Epidermal melanocyte (primary cell): ENCODE measurements around the gene TET1.
A peak's percentile ranks its signal among the peaks of the same experiment; 100 is the strongest.
"Not testable (repeated sequence)": the region's sequence is repeated elsewhere in the genome, so short reads cannot be mapped to it uniquely, and the experiment has no call there.

Experiments used
- DNase-seq: peaks from one replicate; pipeline ENCODE4 v3.0.0; 2011; ENCODE audit warnings: low spot score; ENCODE audit not compliant: insufficient read length

TET1 gene

DNA sequence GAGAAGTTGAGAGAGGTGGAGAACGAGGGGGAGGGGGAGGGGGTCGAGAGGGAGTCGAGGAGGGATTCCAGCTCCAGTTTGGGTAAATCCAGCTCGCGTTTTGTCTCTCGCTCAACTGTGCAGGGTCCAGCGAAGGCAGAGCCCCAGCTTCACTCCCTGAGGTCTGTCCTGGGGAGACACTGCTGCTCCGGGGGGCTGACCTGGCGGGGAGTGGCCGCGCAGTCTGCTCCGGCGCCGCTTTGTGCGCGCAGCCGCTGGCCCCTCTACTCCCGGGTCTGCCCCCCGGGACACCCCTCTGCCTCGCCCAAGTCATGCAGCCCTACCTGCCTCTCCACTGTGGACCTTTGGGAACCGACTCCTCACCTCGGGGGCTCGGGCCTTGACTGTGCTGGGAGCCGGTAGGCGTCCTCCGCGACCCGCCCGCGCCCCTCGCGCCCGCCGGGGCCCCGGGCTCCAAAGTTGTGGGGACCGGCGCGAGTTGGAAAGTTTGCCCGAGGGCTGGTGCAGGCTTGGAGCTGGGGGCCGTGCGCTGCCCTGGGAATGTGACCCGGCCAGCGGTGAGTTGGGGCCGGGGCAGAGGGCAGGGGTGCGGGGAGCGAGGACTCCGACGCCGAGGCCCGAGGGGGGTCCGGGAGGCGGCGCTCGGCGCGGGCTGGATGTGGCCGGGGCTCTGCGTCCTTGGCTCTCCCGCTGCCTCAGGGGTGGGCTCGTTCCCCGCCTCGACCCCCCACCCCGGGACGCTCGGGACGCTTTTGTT lies at the start of gene TET1:
Gene TET1, plus strand, starts transcription at position 152 of the 757 bp plus-strand sequence. CDS start 12,002 bp downstream, outside the sequence.
- peak; percentile 87 for DNase-seq

DNA sequence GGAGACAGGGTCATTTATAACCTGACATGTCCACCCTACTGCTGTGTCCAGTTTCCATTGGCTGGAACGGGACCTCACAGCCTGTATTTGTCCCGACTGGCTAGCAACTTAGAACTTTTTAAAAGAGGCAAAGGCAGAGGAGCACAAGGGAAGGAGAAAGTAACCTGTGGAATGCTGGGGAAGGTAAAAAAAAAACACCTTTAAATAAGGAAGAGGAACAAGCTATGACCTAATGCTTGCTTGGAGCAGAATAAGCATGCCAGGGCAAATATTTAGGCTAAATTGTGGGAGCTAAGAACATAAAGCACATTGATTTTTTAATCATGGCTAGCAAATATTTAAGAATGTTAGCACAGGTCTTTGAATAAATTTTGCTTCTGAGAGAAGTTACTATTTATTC lies 43.9 kb upstream of the TET1 start:
- not testable (repeated sequence) for DNase-seq

DNA sequence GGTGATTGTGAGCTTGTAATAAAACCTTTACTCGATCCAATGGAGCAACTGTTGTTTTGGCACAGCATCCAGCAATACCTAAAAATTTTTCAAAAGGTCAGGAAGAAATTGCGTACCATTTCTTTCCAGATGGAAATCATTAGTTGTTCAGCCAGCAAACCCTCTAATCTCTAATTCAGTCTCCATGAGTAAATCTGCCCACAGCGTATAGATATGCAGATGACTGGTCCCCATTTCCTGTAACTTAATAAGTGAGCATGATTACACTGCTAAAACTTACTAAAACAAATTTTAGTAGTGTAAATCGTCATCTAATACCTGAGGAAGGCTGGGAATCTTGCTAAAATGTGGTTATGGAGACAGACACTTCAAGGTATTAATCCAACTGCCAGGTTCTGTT lies 43.4 kb upstream of the TET1 start:
- no peak for DNase-seq

DNA sequence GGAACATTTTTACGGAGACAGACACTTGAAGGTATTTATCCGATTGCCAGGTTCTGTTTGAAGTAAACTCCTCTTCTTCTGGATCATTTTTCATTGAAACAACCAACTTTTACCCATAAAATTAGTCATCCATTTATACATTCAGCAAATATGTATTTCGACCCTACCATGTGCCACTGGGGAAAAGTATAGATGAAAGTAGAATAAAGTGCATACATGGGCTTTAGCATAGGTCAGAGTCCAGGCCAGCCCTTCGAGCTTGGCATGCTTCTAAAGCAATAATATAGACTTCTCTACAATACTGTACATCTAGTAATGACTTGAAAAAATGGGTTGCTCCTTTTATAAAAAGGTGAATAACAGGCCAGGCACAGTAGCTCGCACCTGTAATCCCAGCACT lies 42.9 kb upstream of the TET1 start:
- DNase-seq: no peak

DNA sequence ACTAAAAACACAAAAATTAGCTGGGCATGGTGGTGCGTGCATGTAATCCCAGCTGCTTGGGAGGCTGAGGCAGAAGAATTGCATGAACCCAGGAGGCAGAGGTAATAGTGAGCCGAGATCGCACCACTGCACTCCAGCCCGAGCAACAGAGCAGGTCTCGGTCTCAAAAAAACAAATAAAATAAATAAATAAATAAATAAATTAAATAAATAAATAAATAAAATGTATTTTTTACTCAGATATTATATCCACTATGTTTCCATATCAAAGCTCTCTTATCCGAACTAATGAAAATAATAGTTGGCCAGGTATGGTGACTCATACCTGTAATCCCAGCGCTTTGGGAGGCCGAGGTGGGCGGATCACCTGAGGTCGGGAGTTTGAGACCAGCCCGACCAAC lies 41.5 kb upstream of the TET1 start:
- DNase-seq: not testable (repeated sequence)

DNA sequence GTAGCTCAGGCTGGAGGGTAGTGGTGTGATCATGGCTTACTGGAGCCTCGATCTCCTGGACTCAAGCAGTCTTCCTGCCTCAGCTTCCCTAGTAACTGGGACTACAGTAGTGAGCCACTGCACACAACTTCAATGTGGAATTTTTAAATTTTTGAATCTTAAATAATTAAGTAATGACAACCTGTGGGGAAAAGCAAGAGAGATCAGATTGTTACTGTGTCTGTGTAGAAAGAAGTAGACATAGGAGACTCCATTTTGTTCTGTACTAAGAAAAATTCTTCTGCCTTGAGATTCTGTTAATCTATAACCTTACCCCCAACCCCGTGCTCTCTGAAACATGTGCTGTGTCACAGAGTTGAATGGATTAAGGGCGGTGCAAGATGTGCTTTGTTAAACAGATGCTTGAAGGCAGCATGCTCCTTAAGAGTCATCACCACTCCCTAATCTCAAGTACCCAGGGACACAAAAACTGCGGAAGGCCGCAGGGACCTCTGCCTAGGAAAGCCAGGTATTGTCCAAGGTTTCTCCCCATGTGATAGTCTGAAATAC lies 34.6 kb upstream of the TET1 start:
- DNase-seq: not testable (repeated sequence)

DNA sequence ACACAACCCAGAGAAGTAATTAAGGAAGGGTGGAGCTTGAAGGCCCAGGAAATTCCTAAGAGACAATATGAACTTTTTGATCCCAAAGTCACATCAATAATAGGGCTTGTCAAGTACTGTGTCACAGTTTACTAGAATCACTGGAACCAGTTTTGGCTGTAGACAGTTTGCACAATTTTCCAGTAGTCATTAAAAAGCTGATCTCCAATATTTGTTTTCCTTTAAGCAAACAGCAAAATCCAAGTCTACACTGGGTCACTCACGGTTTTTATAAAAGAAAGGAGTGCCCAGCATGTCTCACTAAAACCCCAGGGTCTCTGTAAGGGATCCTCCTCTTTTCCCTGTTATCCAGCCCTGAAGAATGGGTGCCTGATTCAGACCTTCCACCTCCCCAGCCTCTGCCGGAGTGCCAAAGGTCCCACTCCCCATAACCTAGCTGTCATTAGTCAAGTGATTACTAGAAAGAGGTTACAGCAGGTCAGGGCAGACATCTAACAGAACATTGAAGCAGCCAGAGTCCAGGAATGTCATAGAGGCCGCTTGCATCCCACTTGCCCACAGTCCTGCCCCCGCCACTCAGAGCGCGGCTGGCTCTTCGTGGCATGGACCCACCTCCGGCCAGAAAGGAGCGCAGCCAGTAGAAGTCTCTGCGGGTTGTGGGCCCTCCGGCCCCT lies 33.4 kb upstream of the TET1 start:
- no peak for DNase-seq

DNA sequence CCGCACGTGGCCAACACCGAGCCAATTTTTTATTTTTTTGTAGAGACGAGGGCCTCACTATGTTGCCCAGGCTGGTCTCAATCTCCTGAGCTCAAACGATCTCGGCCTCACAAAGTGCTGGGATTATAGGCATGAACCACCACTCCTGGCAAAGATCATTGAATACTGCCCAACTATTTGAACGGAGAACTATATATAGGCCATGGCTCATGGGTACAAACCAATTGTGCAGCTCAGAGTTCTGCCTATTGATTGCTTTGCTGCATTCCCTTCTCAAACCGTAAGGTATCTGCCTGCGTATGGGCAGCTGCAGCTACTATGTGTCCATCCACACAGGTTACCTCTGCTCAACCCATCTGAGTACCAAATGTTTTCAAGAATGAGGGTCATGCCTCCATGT lies 23.2 kb upstream of the TET1 start:
- DNase-seq: no peak

DNA sequence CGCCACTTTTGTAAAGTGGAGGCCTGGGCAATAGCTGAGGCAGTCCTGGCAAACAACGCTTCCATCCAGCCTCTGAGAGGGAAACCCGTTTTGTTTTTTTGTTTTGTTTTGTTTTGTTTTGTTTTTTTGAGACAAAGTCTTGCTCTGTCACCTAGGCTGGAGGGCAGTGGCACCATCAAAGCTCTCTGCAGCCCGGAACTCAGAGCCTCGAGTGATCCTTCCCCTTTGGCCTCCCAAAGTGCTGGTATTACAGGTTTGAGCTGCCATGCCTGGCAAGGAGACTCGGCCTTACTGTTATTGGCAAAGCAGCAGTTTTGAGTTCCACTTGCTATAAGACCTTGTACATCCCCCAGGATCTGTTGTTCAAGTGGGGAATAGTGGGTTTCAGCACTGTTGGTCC lies 22.3 kb upstream of the TET1 start:
- no peak for DNase-seq

DNA sequence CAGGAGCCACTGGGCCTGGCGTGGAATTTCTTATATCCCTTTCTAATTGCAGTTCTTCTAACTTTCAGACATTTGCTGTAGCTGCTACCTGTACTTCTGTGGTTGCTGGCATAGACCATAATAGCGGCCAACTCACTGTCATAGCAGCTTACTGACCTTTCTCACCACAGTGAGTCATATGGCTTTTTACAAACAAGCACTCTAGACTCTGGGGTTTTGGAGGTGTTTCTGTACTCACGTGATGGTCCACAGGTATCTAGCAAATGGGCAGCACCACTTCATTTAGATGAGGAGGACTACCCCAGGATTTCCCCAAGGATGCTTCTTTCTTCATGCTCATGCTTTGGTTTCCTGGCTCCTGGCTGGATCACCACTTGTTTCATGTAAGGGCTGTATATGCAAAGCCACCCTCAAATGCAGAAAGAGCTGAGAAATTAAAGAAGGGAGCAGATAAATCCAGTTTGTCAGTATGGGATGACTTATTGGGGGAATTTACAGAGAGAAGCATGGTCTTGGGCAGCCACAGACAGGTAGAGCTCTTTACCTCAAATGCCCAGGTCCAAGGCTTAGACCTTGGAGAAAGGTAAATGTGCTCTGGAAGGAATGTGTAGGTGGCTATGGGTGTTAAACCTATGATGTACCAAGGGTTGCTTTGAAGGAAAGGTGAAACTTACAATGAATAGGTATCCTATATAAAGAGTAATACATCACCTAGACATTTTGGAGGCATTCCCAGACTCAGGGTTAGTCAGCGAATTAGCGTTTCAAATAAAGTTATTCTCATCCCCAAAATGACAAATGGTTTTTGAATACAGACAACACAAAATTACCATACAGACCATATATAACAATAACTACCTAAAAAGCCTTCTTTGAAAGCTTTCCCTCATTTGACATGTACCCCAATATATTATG lies 16.9 kb upstream of the TET1 start:
- DNase-seq: no peak

DNA sequence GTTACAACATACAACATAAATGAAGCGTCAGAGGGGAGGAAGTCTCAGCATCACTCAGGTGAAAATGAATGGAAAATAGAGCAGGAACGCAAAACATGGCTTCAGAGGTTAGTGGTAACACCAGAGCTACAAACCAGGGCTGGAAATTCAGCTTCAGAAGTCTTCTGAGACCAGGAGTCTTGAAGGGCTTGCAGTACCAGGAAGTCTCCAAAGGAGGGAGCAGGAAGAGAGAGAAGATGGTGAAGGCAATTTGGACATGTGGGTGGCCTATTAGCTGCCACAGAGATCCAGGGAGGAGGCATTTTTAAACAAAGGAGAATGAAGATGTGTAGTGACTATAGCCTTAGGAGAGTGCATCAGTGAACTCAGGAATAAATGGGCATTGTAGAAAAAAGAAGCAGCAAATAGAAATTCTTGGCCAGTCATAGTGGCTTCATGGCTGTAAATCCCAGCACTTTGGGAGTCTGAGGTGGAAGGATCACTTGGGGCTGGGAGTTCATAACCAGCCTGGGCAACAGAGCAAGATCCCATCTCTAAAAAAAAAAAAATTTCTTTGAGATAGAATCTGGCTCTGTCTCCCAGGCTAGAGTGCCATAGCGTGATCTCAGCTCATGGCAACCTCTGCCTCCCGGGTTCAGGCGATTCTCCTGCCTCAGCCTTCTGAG lies 9.3 kb upstream of the TET1 start:
- peak; percentile 83 for DNase-seq

DNA sequence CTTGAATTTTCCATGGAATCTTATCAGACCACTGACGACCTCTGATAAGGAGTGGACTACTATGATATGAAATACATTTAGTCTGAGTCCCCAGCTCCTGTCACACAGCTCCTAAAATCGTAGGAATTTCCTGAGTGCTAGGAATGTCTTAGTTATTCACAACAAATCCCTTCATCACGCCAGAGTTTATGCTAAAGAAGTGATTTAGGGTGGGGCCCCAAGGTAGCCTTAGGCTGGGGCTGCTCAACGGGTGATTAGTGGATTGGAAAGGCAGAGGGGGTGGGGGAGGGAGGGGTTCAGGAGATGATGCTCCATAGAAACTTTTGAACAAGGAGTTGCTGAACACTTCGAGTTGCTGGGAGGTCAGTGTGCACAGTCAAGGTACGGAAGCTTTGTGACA lies 7.0 kb upstream of the TET1 start:
- no peak for DNase-seq

DNA sequence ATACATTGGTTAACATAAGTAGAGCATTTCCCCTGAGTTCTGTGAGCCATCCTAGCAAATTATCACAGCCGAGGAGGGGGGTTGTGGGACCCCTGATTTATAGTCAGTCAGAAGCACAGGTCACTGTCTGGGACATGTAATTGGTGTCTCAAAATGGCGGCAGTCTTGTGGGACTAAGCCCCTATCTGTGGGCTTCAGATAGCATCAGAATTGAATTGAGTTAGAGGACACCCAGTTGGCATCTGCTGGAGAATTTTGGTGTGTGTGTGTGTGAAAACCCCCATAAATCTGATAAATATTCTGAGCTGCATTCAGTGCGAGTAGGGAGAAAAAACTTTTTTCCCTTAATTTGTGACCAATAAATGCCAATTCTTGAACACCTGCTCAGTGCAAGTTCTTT lies 6.5 kb upstream of the TET1 start:
- DNase-seq: no peak

DNA sequence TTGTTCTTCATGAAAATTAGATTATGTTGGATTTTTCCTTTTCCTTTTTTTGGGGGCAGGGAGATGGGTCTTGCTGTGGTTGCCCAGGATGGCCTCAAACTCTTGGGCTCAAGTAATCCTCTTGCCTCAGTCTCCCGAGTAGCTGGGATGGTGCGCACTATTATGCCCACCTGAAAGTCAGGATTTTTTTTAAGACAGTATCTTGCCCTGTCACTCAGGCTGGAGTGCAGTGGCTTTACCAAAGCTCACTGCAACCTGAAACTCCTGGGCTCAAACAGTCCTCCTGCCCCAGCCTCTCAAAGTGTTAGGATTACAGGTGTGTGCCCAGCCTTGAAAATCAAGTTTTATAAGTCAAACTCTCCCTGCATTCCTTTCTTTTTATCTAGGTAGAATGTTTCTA lies 1.7 kb upstream of the TET1 start:
- DNase-seq: no peak

DNA sequence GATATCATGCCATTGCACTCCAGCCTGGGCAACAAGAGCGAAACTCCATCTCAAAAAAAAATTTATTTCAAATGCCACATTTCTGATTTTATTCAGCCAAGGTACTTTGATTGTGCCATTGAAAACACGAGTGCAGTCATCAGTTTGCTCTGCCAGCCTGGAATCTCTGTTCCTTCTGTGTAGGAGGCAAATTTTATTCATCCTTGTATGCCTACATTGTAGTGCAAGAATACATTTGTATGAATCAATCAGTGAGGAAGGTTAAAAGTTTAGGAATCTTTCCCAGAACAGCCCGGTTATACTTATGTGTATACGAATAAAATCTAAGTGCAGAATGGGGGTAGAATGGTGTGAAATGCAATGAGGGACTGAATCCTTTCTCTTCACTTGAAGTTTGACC lies 886 bp upstream of the TET1 start:
- no peak for DNase-seq

DNA sequence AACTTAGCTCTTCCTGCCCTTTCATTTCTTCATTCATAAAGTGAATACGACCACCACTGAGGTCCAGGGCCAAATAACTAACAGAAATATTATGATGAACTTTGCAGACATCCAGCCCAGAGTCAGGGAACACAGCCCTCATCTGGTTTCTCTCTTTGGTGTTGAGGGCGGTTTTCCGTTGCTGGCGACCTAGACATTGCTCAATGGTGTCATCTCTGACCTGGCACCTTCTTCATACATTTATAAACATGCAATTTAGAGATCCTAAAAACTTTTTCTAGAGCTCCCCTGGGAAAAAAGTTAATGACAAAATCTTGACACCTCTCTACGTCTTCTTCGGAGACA lies 324 bp upstream of the TET1 start:
- DNase-seq: no peak

DNA sequence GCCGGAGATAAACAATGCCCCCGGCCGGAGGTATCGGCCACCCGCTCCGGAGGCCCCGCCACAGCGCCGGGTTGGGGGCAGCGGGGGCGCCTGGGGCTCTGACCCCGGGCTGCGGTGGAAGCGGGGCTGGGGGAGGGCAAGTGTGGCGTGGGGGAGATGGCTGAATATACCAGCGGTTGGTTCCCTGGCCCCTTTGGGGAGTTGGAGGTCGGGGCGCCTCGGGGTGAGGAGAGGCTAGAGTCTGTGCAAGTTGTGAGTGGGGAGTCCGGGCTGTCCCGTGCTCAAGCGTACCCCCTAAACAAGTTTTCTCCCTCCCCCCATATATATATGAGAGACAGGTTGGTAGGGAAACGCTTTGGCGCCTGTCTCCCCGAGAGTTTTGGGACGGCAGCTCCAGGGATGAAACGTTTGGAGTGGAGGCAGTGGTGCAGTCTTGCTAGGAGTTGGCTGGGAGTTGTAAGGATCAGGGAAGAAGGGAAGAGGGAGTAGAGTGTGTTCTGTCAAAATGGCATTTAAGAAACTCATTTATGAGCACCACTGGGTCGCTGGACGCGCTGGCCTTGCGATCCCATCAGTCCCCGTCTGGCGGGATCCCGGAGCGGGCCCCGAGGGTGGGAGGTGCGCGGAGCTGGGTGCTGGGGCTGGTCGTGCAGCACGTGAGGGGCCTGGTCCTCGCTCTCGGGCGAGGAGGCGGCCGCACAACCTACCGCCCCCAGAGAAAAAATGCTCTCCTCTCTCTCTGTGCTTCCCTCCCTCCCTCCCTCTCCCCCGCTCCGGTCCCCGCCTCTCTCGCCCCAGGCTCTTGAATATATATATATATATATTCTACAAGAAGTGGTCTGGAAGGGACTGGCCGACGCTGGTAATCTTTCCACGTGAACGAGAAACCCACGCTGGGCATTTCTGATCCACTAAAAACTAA lies 1.1 kb downstream of the TET1 start:
- DNase-seq: peak; percentile 23

DNA sequence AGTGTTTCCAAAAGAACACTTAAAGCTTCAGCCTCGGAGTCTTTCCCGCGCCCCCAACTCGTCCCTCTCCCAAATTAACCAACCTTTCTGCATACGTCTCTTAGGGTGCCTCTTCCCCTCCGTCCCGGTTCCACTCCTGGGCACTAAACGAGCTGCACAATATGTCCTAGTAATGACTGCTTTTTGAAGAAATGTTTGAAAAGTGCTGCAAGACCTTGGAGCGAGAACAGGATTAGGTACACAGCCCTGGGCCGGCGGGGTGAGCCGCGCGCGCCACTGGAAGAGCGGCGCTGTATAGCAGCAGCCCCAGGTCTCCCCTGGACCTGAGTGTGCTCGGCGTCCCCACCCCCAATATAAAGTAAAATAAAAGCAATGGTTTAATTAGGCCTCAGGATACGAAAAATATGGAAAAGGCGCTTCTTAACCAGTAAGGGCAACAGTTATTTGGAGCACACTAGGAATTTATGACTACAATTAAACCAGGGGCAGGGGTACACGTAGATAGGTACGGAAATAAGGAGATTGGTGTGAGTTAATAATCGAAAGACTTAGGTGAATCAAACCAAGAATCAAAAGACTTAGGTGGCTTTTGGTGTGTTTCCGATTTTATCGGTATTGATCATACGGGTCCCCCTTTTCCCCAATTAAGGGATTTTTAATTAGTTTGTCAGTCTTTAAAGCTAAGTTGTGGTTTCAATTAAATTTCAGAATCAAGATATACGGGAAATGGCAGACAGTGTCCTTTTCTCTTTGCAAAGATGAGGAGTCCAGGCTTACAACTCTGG lies 1.9 kb downstream of the TET1 start:
- no peak for DNase-seq
